LNCaP clone FGC (cell line): ENCODE measurements around the gene FEN1.

ENCODE experiments used
- DNase-seq: peaks from one replicate; pipeline ENCODE4 v3.0.0-alpha.2; 2011; ENCODE audit warnings: low read depth
- H3K4me3 ChIP-seq: 2 replicates; pipeline ENCODE4 v1.5.1; 2011; ENCODE audit warnings: mild to moderate bottlenecking, low read depth, low read length, control low read depth
- CTCF ChIP-seq: IDR thresholded peaks from 2 replicates; pipeline ENCODE4 v1.5.1; 2012; ENCODE audit warnings: mild to moderate bottlenecking; ENCODE audit not compliant: control insufficient read depth, insufficient read depth; ENCODE audit errors: extremely low read depth

Gene FEN1

GRCh38 chr11:61764606-61765260, 28.0 kb upstream of the FEN1 start:
- TF ChIP-seq CTCF, result no peak
- H3K4me3 ChIP-seq, result no peak overlapping the region
- no peak for DNase-seq

DNA sequence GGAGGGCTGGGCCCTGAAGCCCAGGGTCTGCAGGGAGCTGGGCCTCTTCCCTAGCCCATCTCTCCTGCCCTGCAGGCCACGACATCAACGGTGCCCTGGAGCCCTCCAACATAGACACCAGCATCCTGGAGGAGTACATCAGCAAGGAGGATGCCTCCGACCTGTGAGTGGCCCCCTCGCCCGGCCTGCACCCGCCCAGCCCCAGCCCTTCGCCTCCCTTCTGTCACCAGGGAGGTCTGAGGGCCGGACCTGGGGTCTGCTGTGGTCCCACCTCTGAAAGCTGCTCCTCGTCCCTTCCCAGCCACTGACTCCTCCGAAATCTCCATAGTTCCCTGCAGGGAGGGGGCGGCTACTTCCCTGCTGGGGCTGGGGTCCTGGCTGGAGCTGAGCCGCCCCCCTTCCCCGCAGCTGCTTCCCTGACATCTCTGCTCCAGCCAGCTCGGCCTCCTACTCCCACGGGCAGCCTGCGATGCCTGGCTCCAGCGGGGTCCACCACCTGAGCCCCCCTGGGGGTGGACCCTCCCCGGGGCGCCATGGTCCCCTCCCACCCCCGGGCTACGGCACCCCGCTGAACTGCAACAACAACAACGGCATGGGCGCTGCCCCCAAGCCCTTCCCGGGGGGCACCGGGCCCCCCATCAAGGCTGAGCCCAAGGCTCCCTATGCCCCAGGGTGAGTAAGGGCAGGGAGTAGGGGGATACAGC, 27.0 kb upstream of the FEN1 start:
- no peak for TF ChIP-seq CTCF
- DNase-seq, result no peak
- no peak overlapping the region for H3K4me3 ChIP-seq

GRCh38 chr11:61766353-61766841, 26.3 kb upstream of the FEN1 start:
- no peak for DNase-seq
- no peak for TF ChIP-seq CTCF
- H3K4me3 ChIP-seq, result no peak overlapping the region

- TF ChIP-seq CTCF, result no peak
- DNase-seq, result no peak
- no peak overlapping the region for H3K4me3 ChIP-seq
These were observed 24.2 kb upstream of the FEN1 start for GRCh38 chr11:61768376-61769076.

GRCh38 chr11:61769169-61769920, 23.4 kb upstream of the FEN1 start:
- no peak for DNase-seq

More at GRCh38 chr11:61769169-61769920, 23.4 kb upstream of the FEN1 start:
- H3K4me3 ChIP-seq, result no peak overlapping the region
- TF ChIP-seq CTCF, result no peak
